Effector memory CD8-positive, alpha-beta T cell (primary cell): ENCODE results near the gene DOLPP1.
"Not testable (repeated sequence)": the region's sequence is repeated elsewhere in the genome, so short reads cannot be mapped to it uniquely, and the experiment has no call there.

Experiments
- ATAC-seq: fragments of 150-1000 bp; cut with Tn5 transposase; replicated peaks from 2 replicates; pipeline ENCODE4 v1.10.0; 2021; ENCODE audit warnings: mild to moderate bottlenecking, moderate library complexity
- DNase-seq, 3 experiments: peaks; one replicate each; pipeline ENCODE4 v3.0.0; 2021
- H3K27ac Mint-ChIP-seq, 2 donors: one replicate each; pipeline ENCODE4 v1.8.0; 2022; ENCODE audit warnings: mild to moderate bottlenecking in 2 of 2, mixed read lengths in 2 of 2, moderate library complexity in 2 of 2
- H3K27me3 Mint-ChIP-seq, 2 donors: one replicate each; pipeline ENCODE4 v1.8.0; 2022; ENCODE audit warnings: mixed read lengths in 2 of 2
- H3K36me3 Mint-ChIP-seq: one replicate; pipeline ENCODE4 v1.8.0; 2022; ENCODE audit warnings: mild to moderate bottlenecking, moderate library complexity, mixed read lengths; ENCODE audit not compliant: insufficient read depth
- H3K4me1 Mint-ChIP-seq, 2 donors: one replicate each; pipeline ENCODE4 v1.8.0; 2022; ENCODE audit warnings: low read depth in 2 of 2, mixed read lengths in 2 of 2
- H3K4me3 Mint-ChIP-seq, 2 donors: one replicate each; pipeline ENCODE4 v1.8.0; 2022; ENCODE audit warnings: mild to moderate bottlenecking in 2 of 2, mixed read lengths in 2 of 2, moderate library complexity in 2 of 2
- H3K9me3 Mint-ChIP-seq, 2 donors: one replicate each; pipeline ENCODE4 v1.8.0; 2022; ENCODE audit warnings: mixed read lengths in 2 of 2
- total RNA-seq, 9 experiments: gene quantifications; one replicate each; lab custom pipeline; 2026; lab: John Stamatoyannopoulos, UW

Gene DOLPP1, protein sequence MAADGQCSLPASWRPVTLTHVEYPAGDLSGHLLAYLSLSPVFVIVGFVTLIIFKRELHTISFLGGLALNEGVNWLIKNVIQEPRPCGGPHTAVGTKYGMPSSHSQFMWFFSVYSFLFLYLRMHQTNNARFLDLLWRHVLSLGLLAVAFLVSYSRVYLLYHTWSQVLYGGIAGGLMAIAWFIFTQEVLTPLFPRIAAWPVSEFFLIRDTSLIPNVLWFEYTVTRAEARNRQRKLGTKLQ
- total RNA-seq = 6.5 to 29.8 (median 14.6) reads per million in 9 experiments

DNA sequence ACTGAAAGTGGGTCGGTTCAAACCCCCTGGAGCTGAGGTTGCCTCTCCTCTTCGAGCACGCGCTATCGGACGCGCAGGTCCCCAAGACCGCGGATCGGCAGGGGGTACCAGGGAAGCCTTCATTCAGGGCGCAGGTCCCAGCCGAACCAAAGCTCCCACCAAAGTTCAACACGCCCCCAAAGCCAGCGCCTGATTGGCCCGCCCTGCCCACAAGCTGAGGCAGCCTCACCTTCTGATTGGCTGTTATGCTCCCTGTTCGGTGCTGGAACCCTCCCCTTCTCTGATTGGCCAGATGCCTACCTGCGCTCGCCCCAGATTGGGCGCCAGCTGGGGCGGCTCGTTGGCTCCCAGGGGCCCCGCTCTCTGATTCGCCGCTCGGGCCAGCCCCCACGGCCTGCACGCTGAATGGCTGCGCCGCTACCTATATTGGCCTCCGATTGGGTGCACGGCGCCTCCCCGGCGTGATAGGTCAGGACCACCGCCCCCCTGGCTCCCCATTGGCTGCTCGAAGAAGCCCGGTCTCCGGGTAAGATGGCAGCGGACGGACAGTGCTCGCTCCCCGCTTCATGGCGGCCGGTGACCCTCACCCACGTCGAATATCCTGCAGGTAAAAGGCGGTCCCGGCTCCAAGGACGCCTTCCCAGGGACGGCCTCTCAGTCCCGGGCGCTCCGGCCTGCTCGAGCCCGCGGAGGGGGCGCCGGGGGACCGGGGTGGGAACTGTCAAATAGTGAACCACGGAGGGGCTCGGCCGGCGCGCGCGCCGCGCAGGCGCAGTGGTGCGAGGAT, at the start of gene DOLPP1:
DOLPP1 (plus strand) TSS at position 511 of the 787 bp plus-strand sequence; CDS start at position 532, 21 bp downstream.
- DNase-seq = peak; percentile 96 to 98 (median 97)
- ATAC-seq = peak; percentile 91
- Mint-ChIP-seq H3K27ac (peak within 1 kb of the TSS; percentile 82 to 87), H3K9me3 (no peaks in the 10 kb centered on the region), H3K36me3 (peaks cover 22% of the 10 kb centered on the region), H3K27me3 (no peaks in the 10 kb centered on the region), H3K4me1 (peaks cover 13 to 31% of the 10 kb centered on the region in 2 donors), H3K4me3 (peak within 1 kb of the TSS; percentile 89 to 95)

DNA sequence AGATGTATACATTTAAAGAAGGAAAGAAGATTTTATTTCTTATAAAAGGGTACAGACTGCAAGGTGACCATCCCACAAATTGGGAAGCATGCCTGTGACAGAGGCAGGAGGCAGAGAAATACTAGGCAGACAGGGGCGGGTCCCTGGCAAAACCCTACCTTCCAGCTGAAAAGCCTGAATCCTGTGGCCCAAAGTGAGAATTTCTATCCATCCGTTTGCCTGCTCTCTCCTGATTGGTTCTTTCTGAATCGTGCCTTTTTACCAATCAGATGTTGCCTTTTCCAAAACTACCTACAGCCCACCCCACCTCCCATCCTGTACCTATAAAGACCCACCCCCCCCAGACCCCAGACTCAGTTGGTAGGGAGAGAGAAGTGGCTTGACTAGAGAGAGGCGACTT, 49.4 kb upstream of the DOLPP1 start:
- ATAC-seq (no peak), DNase-seq (no peak)
- H3K36me3 Mint-ChIP-seq = peaks cover 11% of the 10 kb centered on the region
- no peak overlapping the region for H3K4me3 Mint-ChIP-seq
- no peaks in the 10 kb centered on the region for H3K9me3 Mint-ChIP-seq
- H3K27ac Mint-ChIP-seq = no peak overlapping the region
- peaks cover 10 to 18% of the 10 kb centered on the region in 2 donors for H3K4me1 Mint-ChIP-seq
- no peaks in the 10 kb centered on the region for H3K27me3 Mint-ChIP-seq

DNA sequence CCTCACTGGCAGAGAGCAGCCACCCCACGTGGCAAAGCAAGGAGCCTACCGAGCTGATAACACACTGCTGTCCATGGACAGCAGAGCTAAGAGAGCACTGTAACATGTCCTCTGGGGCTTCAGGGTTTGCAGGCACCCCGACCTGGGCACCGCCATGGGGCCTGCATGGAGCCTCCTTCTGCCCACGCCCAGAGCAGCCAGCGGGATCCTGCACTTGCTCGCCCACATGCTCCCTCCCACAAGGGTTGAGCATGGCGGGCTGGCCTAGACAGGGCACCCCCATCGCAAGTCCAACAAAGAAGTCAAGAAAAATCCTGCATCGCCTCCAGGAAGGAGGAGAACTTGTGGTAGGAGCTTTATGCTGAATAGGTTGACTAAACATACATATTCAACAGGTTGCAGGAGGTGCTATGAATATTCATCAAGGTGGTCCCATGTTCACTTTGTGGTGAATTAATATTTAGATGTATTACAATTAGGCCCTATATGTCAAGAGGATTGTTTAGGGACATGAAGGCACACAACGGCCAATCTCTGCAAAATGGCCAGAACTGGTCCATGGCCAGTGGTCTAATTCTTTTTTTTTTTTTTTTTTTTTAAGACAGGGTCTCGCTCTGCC, 48.3 kb upstream of the DOLPP1 start:
- Mint-ChIP-seq H3K27me3 (no peaks in the 10 kb centered on the region), H3K4me1 (peaks cover 17 to 20% of the 10 kb centered on the region in 2 donors), H3K36me3 (peaks cover 14% of the 10 kb centered on the region), H3K4me3 (no peak overlapping the region), H3K9me3 (no peaks in the 10 kb centered on the region), H3K27ac (no peak overlapping the region)
- no peak for ATAC-seq
- DNase-seq = no peak

DNA sequence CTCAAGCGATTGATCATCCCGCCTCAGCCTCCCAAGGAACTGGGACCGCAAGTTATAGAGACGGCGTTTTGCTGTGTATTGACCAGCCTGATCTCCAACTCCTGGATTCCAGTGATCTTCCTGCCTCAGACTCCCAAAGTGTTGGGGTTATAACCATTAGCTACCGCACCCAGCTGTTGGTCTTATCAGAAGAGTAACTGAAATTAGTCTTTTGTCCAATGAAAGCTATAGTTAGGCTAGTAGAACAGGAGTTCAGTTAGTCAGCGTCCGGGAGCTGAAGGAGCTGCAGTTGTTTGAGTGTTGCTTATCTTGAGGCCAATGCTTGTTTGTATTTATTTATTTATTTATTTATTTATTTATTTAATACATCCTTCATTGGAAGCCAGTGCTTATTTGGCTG, 47.7 kb upstream of the DOLPP1 start:
- H3K27me3 Mint-ChIP-seq = no peaks in the 10 kb centered on the region
- no peak for DNase-seq

DNA sequence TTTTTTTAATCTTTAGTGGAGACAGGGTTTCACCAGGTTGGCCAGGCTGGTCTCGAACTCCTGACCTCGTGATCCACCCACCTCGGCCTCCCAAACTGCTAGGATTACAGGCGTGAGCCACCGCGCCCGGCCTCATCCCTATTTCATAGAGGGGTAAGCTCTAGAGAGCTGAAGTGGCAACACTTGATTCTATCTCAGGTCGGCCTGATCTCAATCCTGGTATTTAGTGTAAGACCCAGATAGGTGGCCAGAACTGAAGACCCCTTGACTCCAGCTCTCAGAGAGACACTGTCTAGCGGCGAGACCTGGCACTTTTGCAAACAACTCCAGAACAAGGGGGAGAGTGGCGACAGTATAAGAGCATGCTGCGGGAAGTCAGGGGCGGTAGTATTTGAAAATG, 45.1 kb upstream of the DOLPP1 start:
- peak overlapping the region; percentile 98 to 99 for H3K4me3 Mint-ChIP-seq
- DNase-seq, H3K9me3 Mint-ChIP-seq, H3K27me3 Mint-ChIP-seq, ATAC-seq: not testable (repeated sequence)
- H3K4me1 Mint-ChIP-seq = peaks cover 33% of the 10 kb centered on the region in 2 donors
- H3K36me3 Mint-ChIP-seq = peaks cover 21% of the 10 kb centered on the region
- H3K27ac Mint-ChIP-seq = peak overlapping the region; percentile 92 to 95

More for the DNA sequence above, 47.7 kb upstream of the DOLPP1 start:
- Mint-ChIP-seq H3K9me3 (no peaks in the 10 kb centered on the region), H3K36me3 (peaks cover 17% of the 10 kb centered on the region), H3K4me1 (peaks cover 23 to 26% of the 10 kb centered on the region in 2 donors), H3K27ac (no peak overlapping the region), H3K4me3 (no peak overlapping the region)
- no peak for ATAC-seq

DNA sequence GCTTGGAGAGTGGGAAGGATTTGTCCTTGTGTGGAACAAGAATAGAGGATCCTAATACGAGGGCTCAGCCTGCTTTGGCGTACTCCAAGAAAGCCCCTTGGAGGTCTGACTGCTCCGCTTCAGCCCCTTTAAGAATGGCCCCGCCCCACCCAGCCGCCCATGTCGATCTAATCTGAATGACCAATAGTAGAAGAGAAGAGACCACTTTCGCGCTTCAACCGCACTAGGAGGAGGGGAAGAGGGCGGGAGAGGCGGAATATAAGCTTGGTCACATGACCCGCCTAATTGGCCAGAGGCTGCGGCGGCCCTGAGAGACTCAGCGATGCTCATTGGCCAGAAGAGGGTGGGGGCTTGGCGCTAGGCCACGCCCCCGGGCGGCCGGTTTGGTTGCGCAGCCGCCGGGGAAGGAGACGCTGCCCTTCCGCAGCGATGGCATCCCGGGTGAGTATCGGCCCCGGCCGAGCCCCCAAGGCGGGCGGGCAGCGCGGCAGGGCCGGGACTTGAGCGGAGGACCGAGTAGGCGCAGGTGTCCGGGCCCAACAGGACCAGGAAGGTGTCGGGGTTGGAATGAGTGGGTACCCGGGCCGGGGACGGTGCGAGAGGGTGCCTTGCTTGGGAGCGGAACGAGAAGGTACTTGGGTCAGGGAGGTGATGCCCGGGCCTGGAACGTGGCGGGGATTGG, 44.5 kb upstream of the DOLPP1 start, which contains the start of gene MIGA2:
MIGA2 (plus strand) TSS at position 386 of the 682 bp plus-strand sequence. CDS start 3,969 bp downstream, outside the sequence.
- H3K27ac Mint-ChIP-seq = peak within 1 kb of the TSS; percentile 92 to 95
- no peaks in the 10 kb centered on the region for H3K9me3 Mint-ChIP-seq
- H3K36me3 Mint-ChIP-seq = peaks cover 26% of the 10 kb centered on the region
- ATAC-seq (peak; percentile 98), DNase-seq (peak; percentile 86 to 92 (median 90))
- H3K27me3 Mint-ChIP-seq = no peaks in the 10 kb centered on the region
- peak within 1 kb of the TSS; percentile 98 to 99 for H3K4me3 Mint-ChIP-seq
- H3K4me1 Mint-ChIP-seq = peaks cover 33% of the 10 kb centered on the region in 2 donors

DNA sequence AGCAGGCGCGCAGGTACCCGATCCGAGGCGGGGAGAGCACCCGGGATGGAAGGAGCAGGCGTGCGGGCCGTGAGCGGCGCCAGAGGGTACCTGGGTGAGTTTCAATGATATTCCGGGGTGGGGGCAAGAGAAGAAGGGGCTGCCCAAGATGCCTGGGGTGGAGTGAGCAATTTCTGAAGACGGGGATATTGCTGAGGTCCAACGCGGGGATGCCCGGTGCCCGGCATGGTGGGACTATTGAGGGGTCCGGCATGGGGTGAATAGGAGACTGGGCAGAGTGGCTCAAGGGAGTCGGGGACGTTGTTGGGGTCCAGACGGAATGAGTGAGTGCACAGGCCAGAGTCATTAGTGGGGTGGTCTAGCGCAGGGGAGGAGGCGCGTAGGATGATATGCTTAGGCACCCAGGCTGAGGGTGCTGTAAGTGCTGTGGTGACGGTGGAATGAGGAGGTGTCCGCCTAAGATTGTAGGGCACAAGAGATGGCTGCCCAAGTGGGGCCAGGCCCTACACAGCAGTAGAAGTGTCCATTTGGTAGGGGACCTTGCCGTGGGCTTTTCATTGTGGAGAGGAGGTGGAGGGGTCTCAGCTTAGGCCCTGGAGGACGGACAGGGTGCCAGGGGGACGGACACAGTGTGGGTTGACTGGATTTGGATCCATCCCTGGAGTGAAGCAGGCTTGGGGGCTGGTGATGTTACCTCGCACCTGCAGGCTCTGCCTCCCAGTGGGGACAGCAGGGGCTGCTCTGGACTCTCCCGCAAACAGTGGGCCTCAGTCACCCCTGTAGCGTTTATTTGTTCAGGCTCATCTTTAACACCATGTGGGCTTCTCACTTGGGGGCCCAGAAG, 43.8 kb upstream of the DOLPP1 start:
- ATAC-seq = no peak
- H3K27me3 Mint-ChIP-seq = no peaks in the 10 kb centered on the region
- no peak for DNase-seq

DNA sequence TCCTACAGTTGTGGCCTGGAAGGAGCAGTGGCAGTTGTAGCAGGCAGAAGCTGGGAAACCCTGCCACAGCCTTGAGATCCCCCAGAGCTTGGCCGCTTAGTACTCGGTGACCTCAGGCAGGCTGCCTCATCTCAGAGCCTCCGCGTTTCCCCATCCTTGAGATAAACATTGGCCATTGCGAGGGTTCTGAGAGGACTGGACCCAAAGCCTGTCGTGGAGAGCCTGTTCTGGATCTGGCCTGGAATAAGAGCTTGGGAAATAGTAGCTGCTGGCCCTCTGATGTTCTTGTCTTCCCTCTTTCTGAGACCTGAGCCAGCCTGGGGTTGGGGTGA, 43.2 kb upstream of the DOLPP1 start:
- H3K9me3 Mint-ChIP-seq = no peaks in the 10 kb centered on the region
- H3K27me3 Mint-ChIP-seq = no peaks in the 10 kb centered on the region

More for the DNA sequence above, 43.8 kb upstream of the DOLPP1 start:
- Mint-ChIP-seq H3K4me3 (peak overlapping the region; percentile 98 to 99), H3K27ac (peak overlapping the region; percentile 92 to 95), H3K4me1 (peaks cover 33 to 35% of the 10 kb centered on the region in 2 donors), H3K9me3 (no peaks in the 10 kb centered on the region), H3K36me3 (peaks cover 30% of the 10 kb centered on the region)

DNA sequence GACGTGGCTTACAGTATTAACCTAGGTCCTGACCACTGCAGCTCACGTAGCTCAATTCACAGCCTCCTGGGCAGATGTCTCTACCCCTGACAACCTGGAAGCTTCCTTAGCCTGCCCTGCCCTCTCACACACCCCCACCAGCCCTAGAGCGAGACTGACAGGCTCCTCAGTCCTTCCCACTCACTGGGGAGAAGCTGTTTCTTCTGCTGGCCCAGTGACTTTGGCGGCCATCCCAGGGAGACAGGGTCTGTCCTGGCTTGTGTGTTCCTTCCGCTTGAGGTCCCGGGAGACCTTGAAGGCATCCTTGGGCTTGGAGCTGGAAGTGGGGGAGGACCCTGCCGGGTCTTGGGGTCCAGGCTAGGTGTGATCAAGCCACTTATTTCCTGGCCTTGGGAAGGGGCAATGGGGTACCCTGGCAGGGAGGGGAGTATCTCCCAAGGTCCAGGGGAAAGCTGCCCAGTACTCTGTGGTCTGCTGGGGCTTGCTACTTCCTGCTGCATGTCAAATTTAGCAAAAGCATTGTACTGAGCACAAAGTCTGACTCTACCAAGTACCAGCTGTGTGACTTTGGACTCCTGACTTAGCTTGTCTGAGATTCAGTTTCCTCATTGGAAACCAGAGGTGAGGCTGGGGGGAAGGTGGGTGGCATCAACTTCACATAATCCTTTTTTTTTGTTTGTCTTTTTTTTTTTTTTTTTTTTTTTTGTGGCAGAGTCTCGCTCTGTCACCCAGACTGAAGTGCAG, 42.6 kb upstream of the DOLPP1 start:
- DNase-seq (no peak), ATAC-seq (no peak)
- H3K27ac Mint-ChIP-seq = no peak overlapping the region
- peaks cover 42% of the 10 kb centered on the region for H3K36me3 Mint-ChIP-seq
- H3K9me3 Mint-ChIP-seq = no peaks in the 10 kb centered on the region
- no peaks in the 10 kb centered on the region for H3K27me3 Mint-ChIP-seq
- peak overlapping the region; percentile 98 to 99 for H3K4me3 Mint-ChIP-seq
- H3K4me1 Mint-ChIP-seq = peaks cover 33 to 35% of the 10 kb centered on the region in 2 donors

More for the DNA sequence above, 43.2 kb upstream of the DOLPP1 start:
- Mint-ChIP-seq H3K4me3 (peak overlapping the region; percentile 98 to 99), H3K36me3 (peaks cover 36% of the 10 kb centered on the region), H3K4me1 (peaks cover 33 to 35% of the 10 kb centered on the region in 2 donors), H3K27ac (no peak overlapping the region)
- DNase-seq (no peak), ATAC-seq (no peak)

DNA sequence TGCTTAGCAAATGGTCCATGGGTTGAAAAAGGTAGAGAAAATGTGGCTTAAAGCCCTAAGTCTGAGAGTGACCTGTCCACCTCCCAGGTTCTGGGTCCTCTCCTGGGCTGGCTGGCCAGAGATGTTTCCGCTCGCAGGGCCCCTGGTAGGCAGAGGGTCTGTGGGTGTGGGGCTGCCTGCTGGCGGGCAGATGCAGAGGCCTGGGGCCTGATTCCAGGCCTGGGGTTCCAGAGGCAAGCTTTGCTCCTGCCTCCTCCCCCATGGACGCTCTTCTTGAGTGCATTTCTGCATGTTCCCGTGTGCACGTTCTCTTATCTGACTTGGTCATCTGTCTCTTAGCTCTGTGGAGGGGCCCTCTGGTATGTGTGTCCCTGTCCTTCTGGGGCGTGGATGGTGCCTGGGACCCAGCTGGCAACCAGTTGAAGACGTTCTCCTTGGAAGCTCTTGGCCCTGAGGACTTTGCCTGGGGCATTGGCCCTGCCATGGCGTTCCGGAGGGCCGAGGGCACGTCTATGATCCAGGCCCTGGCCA, 40.7 kb upstream of the DOLPP1 start:
- Mint-ChIP-seq H3K36me3 (peaks cover 57% of the 10 kb centered on the region), H3K4me3 (no peak overlapping the region), H3K27me3 (no peaks in the 10 kb centered on the region), H3K27ac (peak overlapping the region in 1 of 2 donors; percentile 65), H3K9me3 (no peaks in the 10 kb centered on the region), H3K4me1 (peaks cover 33 to 35% of the 10 kb centered on the region in 2 donors)
- no peak for DNase-seq
- ATAC-seq = no peak

DNA sequence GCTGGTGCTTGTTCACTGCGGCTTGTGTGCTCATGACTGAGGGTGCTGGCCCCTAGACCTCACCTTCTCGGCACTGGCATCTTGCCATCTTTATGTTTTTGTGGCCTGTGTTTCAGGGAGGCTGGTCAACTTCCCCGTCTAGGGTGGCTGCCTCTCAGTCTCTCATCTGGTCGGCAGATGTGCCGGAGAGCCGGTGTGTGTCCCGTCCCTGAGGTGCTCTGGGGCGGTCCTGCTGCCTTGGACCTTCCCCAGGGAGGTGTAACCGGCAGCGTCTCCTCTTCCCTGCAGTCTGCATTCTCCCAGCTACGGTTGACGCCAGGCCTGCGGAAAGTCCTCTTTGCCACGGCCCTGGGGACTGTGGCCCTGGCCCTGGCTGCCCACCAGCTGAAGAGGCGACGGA, 38.9 kb upstream of the DOLPP1 start:
- H3K27me3 Mint-ChIP-seq = no peaks in the 10 kb centered on the region
- H3K9me3 Mint-ChIP-seq = no peaks in the 10 kb centered on the region

DNA sequence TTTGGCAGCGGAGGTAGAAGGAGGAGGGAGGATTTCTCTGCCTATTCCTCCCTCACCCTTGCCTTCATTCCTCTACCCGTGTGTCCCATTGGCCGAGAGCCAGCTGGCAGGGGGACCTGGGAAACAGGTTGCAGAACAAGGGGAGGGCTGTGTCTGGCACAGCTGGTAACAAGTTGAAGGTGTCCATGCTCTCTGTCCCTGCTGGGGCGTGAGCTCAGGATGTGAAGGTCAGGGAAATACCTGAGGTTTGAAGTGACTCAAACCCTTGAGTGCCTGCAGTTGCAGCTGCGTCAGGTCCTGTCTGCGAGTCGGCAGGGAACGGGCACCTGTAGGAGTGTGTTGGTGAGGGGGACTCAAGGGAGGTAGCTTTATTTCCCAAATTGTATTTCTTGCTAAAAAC, 28.3 kb upstream of the DOLPP1 start:
- Mint-ChIP-seq H3K27ac (no peak overlapping the region), H3K4me1 (no peaks in the 10 kb centered on the region), H3K36me3 (peaks cover 70% of the 10 kb centered on the region), H3K27me3 (no peaks in the 10 kb centered on the region), H3K9me3 (no peaks in the 10 kb centered on the region), H3K4me3 (no peak overlapping the region)
- ATAC-seq = no peak
- DNase-seq = no peak

More for the DNA sequence above, 38.9 kb upstream of the DOLPP1 start:
- Mint-ChIP-seq H3K36me3 (peaks cover 57% of the 10 kb centered on the region), H3K27ac (peak overlapping the region in 1 of 2 donors; percentile 15), H3K4me3 (no peak overlapping the region), H3K4me1 (peaks cover 22 to 24% of the 10 kb centered on the region in 2 donors)
- no peak for ATAC-seq
- no peak for DNase-seq
